ENCODE measurements around the gene TCHP. TPM values are rescaled to one million over a fixed set of nuclear protein-coding genes. Genes with fewer than 3 reads are reported as not detected.

Gene TCHP
- total RNA-seq, 1 donor from 2014 or later = 8.6 TPM

GRCh38 chr12:109937371-109937770 is 37.3 kb downstream of the TCHP start:
- Histone ChIP-seq H3K36me3 (ENCODE audit: insufficient read depth, low read length) (peaks cover 32% of the 10 kb centered on the region), H3K27ac (ENCODE audit: low read depth, low read length) (no peak overlapping the region), H3K9me3 (ENCODE audit: insufficient read depth, low read depth, low read length) (no peaks in the 10 kb centered on the region), H3K9ac (ENCODE audit: low read length) (no peak overlapping the region), H2AFZ (ENCODE audit: low read depth, low read length) (no peak overlapping the region), H3K27me3 (ENCODE audit: insufficient read depth, low read length) (no peaks in the 10 kb centered on the region), H4K20me1 (ENCODE audit: insufficient read depth, low read length) (no peaks in the 10 kb centered on the region), H3K4me3 (ENCODE audit: insufficient read depth, low read depth, low read length) (no peak overlapping the region), H3K4me1 (ENCODE audit: insufficient read depth, low read length) (no peaks in the 10 kb centered on the region), H3K79me2 (ENCODE audit: insufficient read depth, low read length) (no peaks in the 10 kb centered on the region), H3K4me2 (ENCODE audit: low read length) (no peak overlapping the region)
- Mint-ChIP-seq H3K27me3 (ENCODE audit: low read depth, unreplicated experiment) (no peaks in the 10 kb centered on the region), H3K27ac (ENCODE audit: unreplicated experiment) (no peak overlapping the region), H3K4me3 (ENCODE audit: unreplicated experiment) (no peak overlapping the region), H3K4me1 (ENCODE audit: low read depth, unreplicated experiment) (no peaks in the 10 kb centered on the region), H3K9me3 (ENCODE audit: unreplicated experiment) (no peaks in the 10 kb centered on the region), H3K36me3 (ENCODE audit: low read depth, unreplicated experiment) (peaks cover 17% of the 10 kb centered on the region)
- TF ChIP-seq, protein P1, sequence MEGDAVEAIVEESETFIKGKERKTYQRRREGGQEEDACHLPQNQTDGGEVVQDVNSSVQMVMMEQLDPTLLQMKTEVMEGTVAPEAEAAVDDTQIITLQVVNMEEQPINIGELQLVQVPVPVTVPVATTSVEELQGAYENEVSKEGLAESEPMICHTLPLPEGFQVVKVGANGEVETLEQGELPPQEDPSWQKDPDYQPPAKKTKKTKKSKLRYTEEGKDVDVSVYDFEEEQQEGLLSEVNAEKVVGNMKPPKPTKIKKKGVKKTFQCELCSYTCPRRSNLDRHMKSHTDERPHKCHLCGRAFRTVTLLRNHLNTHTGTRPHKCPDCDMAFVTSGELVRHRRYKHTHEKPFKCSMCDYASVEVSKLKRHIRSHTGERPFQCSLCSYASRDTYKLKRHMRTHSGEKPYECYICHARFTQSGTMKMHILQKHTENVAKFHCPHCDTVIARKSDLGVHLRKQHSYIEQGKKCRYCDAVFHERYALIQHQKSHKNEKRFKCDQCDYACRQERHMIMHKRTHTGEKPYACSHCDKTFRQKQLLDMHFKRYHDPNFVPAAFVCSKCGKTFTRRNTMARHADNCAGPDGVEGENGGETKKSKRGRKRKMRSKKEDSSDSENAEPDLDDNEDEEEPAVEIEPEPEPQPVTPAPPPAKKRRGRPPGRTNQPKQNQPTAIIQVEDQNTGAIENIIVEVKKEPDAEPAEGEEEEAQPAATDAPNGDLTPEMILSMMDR (IDR thresholded peaks at IDR 0.05; ENCODE audit: insufficient read depth, low read depth, low read length) = no peak
- no peak for TF ChIP-seq EZH2 (IDR thresholded peaks at IDR 0.05; ENCODE audit: insufficient read depth, low read length)
- FAIRE-seq (no peak), DNase-seq (ENCODE audit: low read depth) (no peak)

DNA sequence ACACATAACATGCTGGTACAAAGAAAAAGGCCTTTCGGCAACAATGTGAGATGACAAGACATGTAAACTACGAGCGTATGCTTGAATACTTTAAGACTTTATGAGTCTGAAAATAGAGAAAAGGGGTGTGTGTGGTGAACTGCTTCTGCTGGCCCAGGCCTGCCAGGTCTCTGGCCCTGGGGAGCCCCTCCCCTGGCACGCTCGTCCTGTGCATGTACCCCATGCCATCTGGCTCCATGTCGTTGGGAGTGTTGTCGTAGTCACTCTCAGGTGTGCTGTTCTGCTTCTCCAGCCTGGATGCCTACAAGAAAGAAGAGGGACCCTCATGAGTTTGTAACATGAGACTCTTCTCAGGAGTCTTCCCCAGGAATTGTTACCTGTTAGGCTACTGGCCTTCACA is 38.9 kb downstream of the TCHP start:
- Mint-ChIP-seq H3K27ac (ENCODE audit: unreplicated experiment) (no peak overlapping the region), H3K9me3 (ENCODE audit: unreplicated experiment) (no peaks in the 10 kb centered on the region), H3K27me3 (ENCODE audit: low read depth, unreplicated experiment) (no peaks in the 10 kb centered on the region), H3K36me3 (ENCODE audit: low read depth, unreplicated experiment) (peaks cover 14% of the 10 kb centered on the region), H3K4me3 (ENCODE audit: unreplicated experiment) (no peak overlapping the region), H3K4me1 (ENCODE audit: low read depth, unreplicated experiment) (peaks cover 2% of the 10 kb centered on the region)
- H3K9ac ChIP-seq (ENCODE audit: low read length) = no peak overlapping the region
- no peaks in the 10 kb centered on the region for H3K79me2 ChIP-seq (ENCODE audit: insufficient read depth, low read length)
- H3K4me1 ChIP-seq (ENCODE audit: insufficient read depth, low read length) = no peaks in the 10 kb centered on the region
- no peak overlapping the region for H2AFZ ChIP-seq (ENCODE audit: low read depth, low read length)
- H3K4me3 ChIP-seq (ENCODE audit: insufficient read depth, low read depth, low read length) = no peak overlapping the region
- TF ChIP-seq, protein P1 (IDR thresholded peaks at IDR 0.05; ENCODE audit: insufficient read depth, low read depth, low read length) = no peak
- no peak for TF ChIP-seq EZH2 (IDR thresholded peaks at IDR 0.05; ENCODE audit: insufficient read depth, low read length)
- H4K20me1 ChIP-seq (ENCODE audit: insufficient read depth, low read length) = no peaks in the 10 kb centered on the region
- no peak overlapping the region for H3K4me2 ChIP-seq (ENCODE audit: low read length)
- FAIRE-seq = no peak
- no peaks in the 10 kb centered on the region for H3K27me3 ChIP-seq (ENCODE audit: insufficient read depth, low read length)
- peaks cover 24% of the 10 kb centered on the region for H3K36me3 ChIP-seq (ENCODE audit: insufficient read depth, low read length)
- H3K27ac ChIP-seq (ENCODE audit: low read depth, low read length) = no peak overlapping the region
- no peaks in the 10 kb centered on the region for H3K9me3 ChIP-seq (ENCODE audit: insufficient read depth, low read depth, low read length)
- no peak for DNase-seq (ENCODE audit: low read depth)

- Histone ChIP-seq H3K4me2 (ENCODE audit: low read length) (no peak overlapping the region), H4K20me1 (ENCODE audit: insufficient read depth, low read length) (no peaks in the 10 kb centered on the region), H3K36me3 (ENCODE audit: insufficient read depth, low read length) (peaks cover 25% of the 10 kb centered on the region), H3K4me3 (ENCODE audit: insufficient read depth, low read depth, low read length) (no peak overlapping the region), H2AFZ (ENCODE audit: low read depth, low read length) (no peak overlapping the region), H3K9me3 (ENCODE audit: insufficient read depth, low read depth, low read length) (no peaks in the 10 kb centered on the region), H3K27me3 (ENCODE audit: insufficient read depth, low read length) (no peaks in the 10 kb centered on the region), H3K27ac (ENCODE audit: low read depth, low read length) (no peak overlapping the region), H3K4me1 (ENCODE audit: insufficient read depth, low read length) (peaks cover under 1% of the 10 kb centered on the region), H3K9ac (ENCODE audit: low read length) (no peak overlapping the region), H3K79me2 (ENCODE audit: insufficient read depth, low read length) (no peaks in the 10 kb centered on the region)
- H3K4me3 Mint-ChIP-seq (ENCODE audit: unreplicated experiment) = no peak overlapping the region
- H3K36me3 Mint-ChIP-seq (ENCODE audit: low read depth, unreplicated experiment) = peaks cover 14% of the 10 kb centered on the region
- H3K27me3 Mint-ChIP-seq (ENCODE audit: low read depth, unreplicated experiment) = no peaks in the 10 kb centered on the region
- DNase-seq (ENCODE audit: low read depth) (no peak), FAIRE-seq (no peak)
- H3K9me3 Mint-ChIP-seq (ENCODE audit: unreplicated experiment) = no peaks in the 10 kb centered on the region
- peaks cover 5% of the 10 kb centered on the region for H3K4me1 Mint-ChIP-seq (ENCODE audit: low read depth, unreplicated experiment)
- no peak overlapping the region for H3K27ac Mint-ChIP-seq (ENCODE audit: unreplicated experiment)
- no peak for TF ChIP-seq EZH2 (IDR thresholded peaks at IDR 0.05; ENCODE audit: insufficient read depth, low read length)
- TF ChIP-seq, protein P1 (IDR thresholded peaks at IDR 0.05; ENCODE audit: insufficient read depth, low read depth, low read length) = no peak
Measured at GRCh38 chr12:109939504-109939903, 39.4 kb downstream of the TCHP start.

All from astrocyte (in vitro differentiated cells and primary cell).